GM19452 (cell line): ENCODE measurements around the gene REEP6.

ENCODE experiments used
- ATAC-seq: cut with Tn5 transposase; IDR thresholded peaks from one replicate; pipeline ENCODE4 v1.9.1; 2021; ENCODE audit not compliant: unreplicated experiment

The REEP6 gene

DNA sequence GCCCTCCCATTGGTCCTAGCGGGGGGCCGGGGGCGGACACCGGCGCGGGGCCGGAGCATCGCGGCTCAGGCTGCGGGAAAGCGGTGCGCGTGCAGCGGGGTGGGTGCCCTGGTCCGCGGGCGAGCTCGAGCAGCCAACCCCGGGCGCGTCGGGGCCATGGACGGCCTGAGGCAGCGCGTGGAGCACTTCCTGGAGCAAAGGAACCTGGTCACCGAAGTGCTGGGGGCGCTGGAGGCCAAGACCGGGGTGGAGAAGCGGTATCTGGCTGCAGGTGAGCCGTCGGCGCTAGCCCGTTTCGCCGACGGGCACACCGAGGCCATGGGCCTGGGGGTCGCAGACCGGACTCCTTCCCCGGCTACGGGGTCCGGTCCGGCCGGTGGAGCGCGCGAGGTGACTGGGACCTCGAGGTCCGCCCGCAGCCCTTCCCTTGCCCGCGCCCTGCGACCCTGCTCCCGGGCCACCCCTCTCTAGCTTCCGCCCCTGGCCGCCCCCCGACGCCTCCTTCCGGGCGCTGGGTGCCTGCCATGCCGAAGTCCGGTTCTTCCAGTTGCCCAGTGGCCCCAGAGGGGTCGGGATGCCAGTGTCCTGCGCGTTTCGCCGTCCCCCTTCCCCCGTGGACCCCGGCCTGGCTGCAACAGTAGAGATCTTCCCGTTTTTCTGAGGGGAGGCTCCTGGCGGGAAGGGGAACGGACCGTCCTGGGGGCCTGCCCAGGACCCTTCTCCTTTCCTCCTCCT is at the start of gene REEP6:
TSS of gene REEP6 (plus strand) at position 68 of the 735 bp plus-strand sequence. CDS start at position 157, 89 bp downstream.
- no peak for ATAC-seq

DNA sequence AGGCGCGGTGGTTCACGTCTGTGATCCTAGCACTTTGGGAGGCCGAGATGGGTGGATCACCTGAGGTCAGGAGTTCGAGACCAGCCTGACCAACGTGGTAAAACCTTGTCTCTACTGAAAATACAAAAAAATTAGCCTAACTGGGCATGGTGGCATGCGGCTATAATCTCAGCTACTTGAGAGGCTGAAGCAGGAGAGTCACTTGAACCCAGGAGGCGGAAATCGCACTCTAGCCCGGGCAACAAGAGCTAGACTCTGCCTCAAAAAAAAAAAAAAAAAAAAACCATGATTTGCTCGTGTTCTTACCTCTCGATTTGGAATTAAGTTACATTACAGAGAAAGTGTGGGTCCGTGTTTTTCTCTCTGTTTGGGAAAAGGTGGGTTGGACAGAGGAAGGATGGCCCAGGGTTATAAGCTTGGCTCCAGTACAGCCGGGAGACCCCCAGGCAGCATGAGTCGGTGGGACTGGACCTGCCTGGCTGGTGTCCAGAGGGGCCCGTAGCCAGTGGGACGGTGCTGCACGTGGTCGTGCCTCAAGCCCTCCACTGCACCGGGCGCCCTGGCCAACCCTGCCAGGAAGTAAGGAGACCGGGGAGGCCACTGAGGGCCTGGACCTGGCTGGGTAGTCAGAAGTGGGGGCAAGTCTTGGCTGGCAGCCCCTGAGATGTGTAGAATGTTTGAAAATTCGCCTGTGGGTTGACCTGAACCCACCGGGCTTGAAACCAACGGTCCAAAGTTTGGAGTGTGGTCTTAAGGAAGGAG is 49.1 kb upstream of the REEP6 start:
- ATAC-seq, result no peak

DNA sequence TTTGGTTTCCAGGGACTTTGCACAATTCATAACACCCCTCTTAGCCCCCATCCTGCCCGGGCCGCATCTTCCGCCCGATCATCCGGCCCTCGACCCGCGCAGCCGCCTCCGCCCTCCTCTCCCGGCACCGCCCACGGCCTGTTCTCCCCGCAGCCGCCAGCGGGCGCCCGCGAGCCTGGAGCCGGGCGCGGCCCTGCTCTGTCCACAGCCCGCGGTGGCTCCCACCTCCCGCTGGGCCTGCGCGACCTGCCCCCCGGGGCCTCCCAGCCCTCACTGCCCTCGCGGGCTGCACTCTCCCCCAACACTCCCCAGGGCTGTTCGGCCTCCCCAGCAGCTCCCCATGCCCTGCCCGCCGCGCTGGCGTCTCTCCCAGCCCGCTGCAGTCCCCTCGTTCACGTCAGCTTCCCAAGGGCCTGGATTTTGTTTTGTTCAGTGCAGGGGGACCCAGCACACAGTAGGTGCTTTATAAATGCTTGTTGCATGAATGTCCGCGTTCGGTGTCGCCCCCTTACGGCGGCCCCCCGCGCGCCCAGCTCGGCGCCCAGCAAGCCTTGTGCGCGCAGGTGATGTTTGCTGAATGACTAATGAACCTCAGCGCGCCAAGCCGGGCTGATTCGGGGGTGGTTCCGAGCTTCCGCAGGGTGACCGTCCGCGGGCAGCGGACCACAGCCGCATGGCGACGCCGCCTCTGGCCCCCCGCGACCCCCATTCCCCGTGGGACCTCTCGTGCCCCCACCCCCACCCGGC is 45.6 kb upstream of the REEP6 start:
- peak; percentile 68 for ATAC-seq

DNA sequence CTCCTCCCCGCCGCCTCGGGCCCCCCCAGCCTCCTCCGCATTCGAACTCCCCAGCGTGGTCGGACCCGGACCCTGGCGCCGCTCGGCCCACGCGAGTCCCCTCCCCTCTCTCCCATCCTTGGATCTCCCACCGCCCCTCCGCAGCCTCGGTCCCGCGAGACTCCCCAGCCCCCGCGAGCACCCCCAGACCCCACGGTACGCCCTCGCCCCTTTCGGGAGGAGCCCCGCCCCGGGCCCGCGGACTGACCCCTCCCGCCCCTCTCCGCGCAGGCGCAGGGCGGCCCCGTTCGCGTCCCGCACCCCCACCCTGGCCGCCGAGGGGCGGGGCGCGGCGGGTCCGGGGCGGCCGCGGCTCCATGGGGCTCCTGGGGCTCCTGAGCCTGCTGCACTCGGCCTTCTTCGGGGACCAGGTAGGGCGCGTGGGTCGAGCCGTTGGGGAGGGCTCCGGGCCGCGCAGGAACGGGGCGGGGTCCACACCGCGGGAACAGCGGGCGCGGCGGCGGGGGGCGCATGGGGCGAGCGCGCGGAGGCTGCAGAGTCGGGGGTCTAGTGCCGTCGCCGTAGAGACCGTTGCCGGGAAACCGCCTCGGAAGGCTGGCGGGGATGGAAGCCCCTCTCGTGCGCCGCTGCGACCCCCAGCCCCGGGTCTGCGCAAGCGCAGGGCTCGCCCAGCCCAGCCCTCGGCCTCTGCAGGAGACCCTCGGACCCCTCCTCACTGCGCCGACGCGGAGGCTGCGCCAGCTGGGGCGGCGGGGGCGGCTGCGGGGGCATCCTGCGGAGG is 44.9 kb upstream of the REEP6 start:
- ATAC-seq, result no peak

DNA sequence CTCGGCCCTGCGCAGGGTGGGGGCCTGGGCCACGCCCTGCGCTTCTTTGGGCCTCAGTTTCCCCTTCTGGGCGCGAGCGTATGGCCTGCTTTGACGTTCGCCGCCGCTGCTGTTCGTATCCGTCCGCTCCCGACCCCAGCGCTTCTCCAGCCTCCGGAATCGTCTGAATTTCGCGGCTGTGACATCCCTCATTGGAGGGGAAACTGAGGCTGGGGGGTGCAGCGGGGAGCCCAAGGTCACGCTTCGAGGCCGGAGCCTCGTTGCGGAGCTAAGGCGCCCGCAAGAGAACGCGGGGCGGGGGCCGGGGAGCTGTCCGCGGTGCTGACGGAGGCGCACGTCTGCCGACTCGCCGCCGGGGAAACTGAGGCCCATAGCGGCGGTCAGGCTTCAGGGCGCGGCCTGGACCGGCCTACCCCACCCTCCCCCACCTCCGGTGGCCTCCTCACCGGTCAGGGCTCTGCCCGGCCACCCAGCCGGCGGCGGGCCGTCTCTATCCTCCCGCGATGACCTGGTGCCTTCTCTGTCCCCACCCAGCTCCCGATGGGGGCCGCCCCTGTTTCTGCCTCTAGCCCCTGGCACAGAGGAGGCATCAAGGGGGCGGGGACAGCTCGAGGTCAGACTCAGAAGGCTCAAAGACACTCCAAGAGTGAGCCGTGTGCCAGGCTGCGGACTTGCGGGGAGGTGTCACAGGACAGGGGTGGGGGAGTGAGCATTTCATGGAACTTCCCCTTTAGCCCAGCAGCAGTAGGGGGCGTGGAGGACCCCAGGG is 44.1 kb upstream of the REEP6 start:
- ATAC-seq, result no peak

DNA sequence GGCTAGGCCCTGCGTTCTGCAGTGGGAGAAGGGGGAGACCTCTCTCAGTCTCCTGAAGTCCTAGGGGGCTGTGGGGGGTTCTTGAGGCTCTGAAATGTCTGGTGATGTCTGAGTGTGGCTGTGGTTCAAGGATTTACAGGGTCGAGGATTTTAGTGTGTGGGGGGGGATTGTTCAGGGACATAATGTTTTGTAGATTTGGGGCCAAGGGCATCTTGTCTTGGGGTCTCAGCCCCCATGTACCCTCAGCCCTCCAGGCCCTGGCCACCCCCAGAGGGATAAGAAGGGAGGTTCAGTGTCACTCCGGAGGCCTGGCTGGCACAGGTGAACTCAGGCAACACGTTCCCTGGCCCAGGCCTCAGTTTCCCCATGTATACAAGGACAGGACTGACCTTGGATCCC is 43.5 kb upstream of the REEP6 start:
- ATAC-seq, result no peak

DNA sequence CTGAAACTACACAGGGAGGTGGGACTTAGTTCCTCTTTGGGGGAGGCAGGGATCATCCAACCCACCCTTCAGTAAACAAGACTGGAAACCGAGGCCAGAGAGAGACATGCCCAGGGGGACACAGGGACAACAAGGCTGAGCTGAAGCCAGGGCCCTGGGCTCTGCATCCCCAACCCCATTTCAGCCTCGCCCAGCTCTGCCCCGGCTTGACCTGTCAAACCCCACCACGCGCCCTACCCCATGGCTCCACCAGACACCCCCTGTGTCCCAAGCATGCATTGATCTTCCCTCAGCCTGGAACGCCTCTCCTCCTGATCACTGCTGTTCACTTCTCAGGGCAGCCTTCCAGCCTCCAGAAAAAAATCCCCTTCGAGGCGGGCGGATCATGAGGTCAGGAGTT is 43.0 kb upstream of the REEP6 start:
- no peak for ATAC-seq

DNA sequence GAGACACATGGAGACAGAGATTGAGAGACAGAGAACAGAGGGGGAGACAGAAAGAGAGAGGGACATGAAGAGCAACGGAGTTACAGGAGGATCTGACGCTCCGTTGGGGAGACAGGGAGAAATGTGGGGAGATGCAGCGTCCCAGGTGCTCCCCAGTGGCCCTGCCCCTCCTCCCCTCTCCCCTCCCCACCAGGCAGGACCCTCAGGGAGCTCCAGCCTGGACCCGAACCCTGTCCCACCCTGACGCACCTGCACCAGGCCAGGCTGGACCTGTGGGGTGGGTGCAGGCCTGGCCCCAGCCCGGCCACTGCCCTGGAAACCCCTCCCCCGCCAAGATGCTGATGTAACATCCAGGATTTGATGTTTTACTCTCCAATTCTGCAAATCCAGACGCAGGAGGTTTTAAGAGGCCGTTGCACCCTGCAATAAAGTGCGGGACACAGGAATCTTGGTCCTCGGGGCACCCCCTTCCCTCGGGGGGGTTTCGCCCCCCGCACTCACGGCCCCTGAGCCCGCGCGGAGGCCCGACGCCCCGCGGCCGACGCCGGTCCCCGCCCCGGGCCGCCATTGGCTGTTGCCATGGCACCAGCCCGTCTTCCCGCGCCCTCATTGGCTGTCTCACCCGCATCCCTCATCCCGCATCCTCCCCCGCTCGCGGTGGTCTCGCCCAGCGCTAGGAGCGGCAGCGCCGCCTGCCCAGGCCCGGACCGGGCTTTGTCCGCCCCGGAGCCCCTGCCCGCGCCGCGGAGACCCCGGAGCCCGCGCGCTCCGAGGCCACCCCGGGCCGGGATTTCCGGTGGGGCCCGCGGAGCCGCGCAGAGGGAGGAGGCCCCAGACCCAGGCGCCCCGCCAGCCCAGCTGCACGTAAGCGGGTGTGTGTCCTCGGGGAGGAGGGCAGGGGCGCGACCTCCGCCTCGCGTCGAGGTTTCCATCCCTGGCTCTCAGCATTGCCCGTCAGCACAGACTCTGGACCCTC is 41.2 kb upstream of the REEP6 start, which contains the start of gene APC2:
TSS of gene APC2 (plus strand) at position 655 of the 976 bp plus-strand sequence. CDS start 2,881 bp downstream, outside the sequence.
- ATAC-seq, result no peak

DNA sequence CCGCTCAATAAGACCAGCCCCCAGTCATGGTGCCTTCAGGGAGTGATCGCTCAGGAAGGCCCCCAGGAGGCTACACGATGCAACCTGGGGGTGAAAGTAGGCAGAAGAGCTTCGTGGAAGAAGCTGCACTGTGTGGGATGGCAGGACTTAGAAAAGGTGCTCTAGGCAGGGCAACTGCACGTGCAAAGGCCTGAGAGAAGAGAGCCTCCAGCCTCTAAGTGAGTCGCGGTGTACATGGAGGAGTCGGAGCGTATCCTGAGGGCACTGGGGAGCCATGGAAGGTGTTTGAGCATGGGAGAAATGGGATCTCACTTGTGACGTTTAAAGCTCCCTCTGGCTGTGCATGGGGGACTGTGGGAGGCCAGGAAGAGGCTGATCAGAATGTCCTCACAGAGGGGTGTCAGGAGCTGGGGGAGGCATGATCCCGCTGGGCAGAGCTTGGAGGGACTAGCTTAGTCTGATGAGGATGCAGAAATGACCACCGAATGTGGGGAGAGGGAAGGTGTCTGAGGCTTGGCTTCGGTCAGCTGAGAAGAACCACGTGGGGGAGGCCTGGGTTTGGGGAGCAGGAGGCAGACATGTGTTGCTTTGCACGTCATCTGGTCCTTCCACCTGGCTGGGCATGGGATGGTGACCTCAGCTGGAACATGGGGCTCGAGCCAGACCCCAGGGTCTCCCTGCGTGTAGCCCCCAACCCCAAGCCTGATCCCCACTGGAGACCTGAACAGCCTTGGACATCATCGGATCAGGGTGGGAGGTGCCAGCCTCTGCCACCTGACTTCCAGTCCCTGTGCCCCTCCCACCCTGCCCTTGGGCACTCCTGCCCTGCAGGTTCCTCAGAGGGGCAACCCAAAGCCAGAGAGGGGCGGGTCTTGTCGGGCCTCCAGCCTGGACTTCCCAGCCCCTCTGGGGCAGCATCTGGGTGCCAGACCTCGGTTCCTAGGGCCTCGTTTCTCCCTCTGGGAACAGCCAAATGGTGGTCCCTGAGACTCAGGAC is 39.9 kb upstream of the REEP6 start:
- no peak for ATAC-seq

DNA sequence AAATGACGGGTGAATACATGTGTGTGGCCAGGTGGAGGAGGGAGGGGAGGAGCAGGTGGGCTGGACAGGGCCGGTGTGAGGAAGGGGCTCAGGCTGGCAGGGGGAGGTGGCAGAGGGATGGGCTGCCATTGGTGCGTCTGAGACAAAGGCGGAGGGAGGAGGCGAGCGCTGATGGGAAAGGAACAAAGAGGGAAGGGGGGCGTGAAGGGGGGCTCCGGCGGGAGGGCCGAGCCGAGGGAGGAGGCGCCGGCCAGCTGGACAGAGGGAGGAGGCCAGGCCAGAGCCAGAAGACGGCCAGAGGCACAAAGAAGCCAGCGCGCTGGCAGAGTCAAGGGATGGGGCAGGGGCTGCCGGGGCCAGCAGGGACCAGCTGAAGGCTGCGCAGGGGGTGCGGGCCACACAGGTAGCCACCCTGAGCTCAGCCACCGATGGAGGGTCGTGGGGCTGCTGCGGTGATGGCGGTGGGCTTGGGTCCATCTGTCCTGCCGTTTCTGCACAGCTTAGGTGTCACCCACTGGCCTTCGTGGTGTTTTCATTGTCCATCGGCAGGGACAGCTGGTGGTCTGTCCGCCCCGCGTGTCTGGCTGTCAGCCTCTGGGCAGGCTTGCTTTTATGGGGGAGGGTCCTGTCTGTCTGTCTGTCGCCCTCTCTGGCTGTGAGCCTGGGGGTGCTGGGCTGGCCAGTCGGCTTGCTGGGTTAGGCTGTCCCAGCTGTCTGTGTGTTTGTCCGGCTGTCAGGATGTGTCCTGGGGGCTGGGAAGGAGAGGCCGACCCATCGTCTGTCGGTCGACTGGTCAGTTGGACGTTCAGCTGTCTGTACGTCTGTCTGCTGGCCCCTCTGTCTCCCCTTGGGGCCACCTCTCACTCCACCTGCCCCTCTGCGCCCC is 38.8 kb upstream of the REEP6 start:
- ATAC-seq, result no peak

DNA sequence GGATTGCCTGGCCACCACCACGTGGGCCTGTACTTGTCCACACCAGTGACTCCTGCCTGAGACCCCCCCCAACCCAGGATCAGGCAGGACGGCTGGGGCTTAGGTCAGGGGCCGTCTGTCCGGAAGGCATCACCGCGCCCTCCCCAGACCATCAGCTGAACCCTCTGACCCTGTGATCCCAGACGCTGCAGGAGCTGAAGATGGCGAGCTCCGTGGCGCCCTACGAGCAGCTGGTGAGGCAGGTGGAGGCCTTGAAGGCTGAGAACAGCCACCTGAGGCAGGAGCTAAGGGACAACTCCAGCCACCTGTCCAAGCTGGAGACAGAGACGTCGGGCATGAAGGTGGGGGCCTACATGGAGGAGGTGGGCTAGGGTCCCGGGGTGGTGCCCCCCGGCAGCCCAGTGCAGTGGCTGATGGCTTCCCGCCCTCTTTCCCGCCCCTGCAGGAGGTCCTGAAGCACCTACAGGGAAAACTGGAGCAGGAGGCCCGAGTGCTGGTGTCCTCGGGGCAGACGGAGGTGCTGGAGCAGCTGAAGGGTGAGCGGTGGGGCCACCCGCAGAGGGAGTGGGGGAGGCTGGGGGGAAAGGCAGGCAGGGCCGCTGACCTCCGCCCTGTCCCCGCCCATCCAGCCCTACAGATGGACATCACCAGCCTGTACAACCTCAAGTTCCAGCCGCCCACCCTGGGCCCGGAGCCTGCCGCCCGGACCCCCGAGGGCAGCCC is 38.0 kb upstream of the REEP6 start:
- no peak for ATAC-seq

DNA sequence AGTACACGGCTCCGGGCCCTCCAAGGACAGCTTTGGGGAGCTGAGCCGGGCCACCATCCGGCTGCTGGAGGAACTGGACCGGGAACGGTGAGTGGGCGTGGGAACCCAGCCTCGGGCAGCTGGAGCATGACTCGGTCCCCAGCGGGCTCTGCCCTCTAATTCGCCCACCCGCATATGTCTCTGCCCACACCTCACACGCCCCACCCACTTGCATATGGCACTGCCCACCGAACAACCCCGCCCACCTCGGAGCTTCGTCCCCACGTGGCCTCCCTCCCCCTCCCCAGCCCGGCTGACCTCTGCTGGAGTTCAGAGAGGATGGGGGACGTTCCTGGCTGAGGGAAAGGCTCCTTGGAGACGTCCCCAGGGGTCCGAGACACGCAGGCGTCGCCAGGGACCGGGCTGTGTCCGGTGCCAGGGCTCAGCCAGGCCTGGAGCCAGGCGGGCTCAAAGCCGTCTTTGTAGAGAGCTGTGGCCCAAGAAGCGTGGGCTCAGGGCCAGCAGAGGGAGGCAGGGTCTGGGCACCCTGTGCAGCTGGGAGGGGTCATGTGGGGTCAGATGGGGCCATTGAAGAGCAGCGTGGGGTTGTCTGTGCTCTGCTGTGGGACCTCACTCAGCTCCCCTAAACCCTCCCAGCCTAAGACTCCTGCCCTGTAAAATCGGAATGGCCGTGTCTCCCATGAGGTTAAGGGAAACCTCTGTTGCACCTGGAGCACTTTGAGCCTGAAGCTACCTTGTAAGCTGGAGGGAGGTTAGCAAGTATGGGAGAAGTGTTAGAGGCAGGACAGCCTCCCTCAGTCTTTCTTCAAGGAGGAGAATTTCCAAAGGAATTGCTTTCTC is 37.2 kb upstream of the REEP6 start:
- no peak for ATAC-seq

DNA sequence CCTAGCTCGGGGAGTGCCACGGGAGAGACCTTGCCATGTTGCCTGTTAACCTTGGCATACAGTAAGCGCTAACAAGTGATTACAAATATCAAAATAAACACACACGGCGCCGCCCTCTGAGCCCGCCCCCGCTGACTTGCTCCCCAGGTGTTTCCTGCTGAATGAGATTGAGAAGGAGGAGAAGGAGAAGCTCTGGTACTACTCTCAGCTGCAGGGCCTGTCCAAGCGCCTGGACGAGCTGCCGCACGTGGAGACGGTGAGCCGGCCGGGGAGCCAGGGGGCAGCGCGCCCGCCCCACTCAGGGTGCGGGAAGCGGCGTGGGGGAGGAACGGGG is 36.0 kb upstream of the REEP6 start:
- ATAC-seq, result no peak

DNA sequence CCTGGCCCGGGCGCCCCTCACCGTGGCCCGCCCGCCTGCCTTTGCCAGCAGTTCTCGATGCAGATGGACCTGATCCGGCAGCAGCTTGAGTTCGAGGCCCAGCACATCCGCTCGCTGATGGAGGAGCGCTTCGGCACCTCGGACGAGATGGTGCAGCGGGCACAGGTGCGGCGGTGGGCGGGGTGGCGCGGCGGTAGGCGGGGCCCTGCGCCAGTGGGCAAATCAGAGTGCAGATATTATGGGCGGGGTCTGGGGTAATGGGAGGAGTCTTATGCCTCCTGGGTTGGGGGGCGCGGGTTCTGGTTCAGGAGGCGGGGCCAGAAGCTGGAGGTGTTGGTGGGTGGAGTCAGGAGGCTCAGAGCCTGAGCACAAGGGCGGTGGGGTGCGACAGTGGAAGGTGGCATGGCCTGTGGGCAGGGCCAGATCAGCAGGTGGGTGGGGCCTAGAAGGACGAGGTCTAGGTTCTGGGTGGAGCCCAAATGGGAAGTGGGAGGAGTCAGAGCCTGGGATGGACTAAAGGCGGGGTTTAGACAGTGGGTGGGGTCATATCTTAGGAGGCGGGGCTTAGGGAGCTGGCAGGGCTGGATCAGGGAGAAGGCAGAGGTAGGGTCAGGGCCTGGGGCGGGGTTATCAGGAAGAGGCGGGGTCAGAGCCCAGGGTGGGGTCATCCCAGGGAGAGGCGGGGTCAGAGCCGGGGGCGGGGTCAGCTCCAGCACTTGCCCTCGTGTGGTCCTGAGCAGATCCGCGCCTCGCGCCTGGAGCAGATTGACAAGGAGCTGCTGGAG is 35.5 kb upstream of the REEP6 start:
- no peak for ATAC-seq
